Osteoblast (primary cell): ENCODE measurements around the gene GLP1R. TPM values are rescaled to one million over a fixed set of nuclear protein-coding genes. Genes with fewer than 3 reads are reported as not detected.
A peak's percentile ranks its signal among the peaks of the same experiment; 100 is the strongest.

Experiments used
- DNase-seq: peaks from one replicate; pipeline ENCODE4 v3.0.0; 2011; ENCODE audit warnings: low spot score, mixed read lengths; ENCODE audit not compliant: insufficient read length; ENCODE audit errors: missing footprints
- H2AFZ ChIP-seq: 2 replicates; pipeline ENCODE4 v1.6.0; 2011; ENCODE audit warnings: mild to moderate bottlenecking, low read length
- H3K27ac ChIP-seq: 2 replicates; pipeline ENCODE4 v1.5.1; 2011; ENCODE audit warnings: mild to moderate bottlenecking, low read depth, low read length, moderate library complexity
- H3K27me3 ChIP-seq: 2 replicates; pipeline ENCODE4 v1.6.0; 2012; ENCODE audit warnings: mild to moderate bottlenecking, control low read depth, inconsistent platforms, low read length, moderate library complexity; ENCODE audit not compliant: insufficient read depth
- H3K36me3 ChIP-seq: 2 replicates; pipeline ENCODE4 v1.5.1; 2011; ENCODE audit warnings: mild to moderate bottlenecking, low read length, control low read depth, moderate library complexity; ENCODE audit not compliant: insufficient read depth
- H3K4me1 ChIP-seq: 2 replicates; pipeline ENCODE4 v1.5.1; 2011; ENCODE audit warnings: mild to moderate bottlenecking, low read length, control low read depth, moderate library complexity; ENCODE audit not compliant: insufficient read depth
- H3K4me2 ChIP-seq: 2 replicates; pipeline ENCODE4 v1.6.0; 2011; ENCODE audit warnings: mild to moderate bottlenecking, low read length; ENCODE audit not compliant: insufficient read depth
- H3K4me3 ChIP-seq: fragments of 200-600 bp; sonication (generic); 3 replicates; pipeline ENCODE4 v1.5.1; 2012; ENCODE audit warnings: mild to moderate bottlenecking, low read length, inconsistent platforms; ENCODE audit not compliant: insufficient read depth
- H3K79me2 ChIP-seq: 2 replicates; pipeline ENCODE4 v1.6.0; 2012; ENCODE audit warnings: mild to moderate bottlenecking, low read length, control low read depth, inconsistent platforms; ENCODE audit not compliant: insufficient read depth
- H3K9me3 ChIP-seq: 2 replicates; pipeline ENCODE4 v1.5.1; 2011; ENCODE audit warnings: low read depth, low read length, control low read depth
- H4K20me1 ChIP-seq: 2 replicates; pipeline ENCODE4 v1.6.0; 2012; ENCODE audit warnings: mild to moderate bottlenecking, low read length, control low read depth; ENCODE audit not compliant: insufficient read depth
- total RNA-seq: library from RNA; depleted of rRNA; stranded (reverse); fragments of >200 nt; gene quantifications from 2 replicates; pipeline ENCODE4 v1.2.3, GENCODE V29; 2012
- TF ChIP-seq, protein P1 (sequence below): IDR thresholded peaks from 2 replicates; pipeline ENCODE4 v1.5.1; 2011; ENCODE audit warnings: mild to moderate bottlenecking, low read depth, low read length, moderate library complexity; ENCODE audit errors: extremely low read depth

GLP1R gene
- total RNA-seq, 1 donor: not detected

DNA sequence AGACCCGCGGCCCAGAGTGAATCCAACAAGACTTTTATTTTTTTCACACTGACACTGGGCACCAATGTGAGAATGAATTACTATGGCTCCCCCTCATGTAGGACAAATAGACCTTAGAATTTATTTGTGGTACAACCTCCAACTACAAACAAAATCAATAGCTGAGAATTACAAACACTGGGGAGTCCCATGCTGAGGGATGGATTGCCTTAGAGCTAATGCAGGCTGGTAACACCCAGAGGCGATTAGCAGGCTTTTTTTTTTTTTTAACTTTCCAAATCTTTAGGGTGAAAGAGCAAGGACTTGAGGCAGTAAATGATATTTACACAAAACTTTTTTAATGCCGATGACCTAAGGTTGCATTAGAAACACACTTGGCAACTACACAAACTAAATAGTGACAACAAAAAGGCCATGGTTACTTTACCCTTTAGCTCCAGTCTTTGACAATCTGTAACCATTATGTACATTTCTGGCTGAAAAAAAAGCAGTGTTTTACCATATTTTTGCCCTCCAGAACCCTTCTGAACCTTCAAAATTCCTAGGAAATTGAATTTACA lies 44.6 kb downstream of the GLP1R start:
- no peak overlapping the region for H2AFZ ChIP-seq
- H3K27ac ChIP-seq: no peak overlapping the region
- no peaks in the 10 kb centered on the region for H3K36me3 ChIP-seq
- no peaks in the 10 kb centered on the region for H3K9me3 ChIP-seq
- H3K4me1 ChIP-seq: no peaks in the 10 kb centered on the region
- no peak for DNase-seq
- no peak overlapping the region for H3K4me2 ChIP-seq
- no peak overlapping the region for H3K4me3 ChIP-seq
- no peaks in the 10 kb centered on the region for H4K20me1 ChIP-seq
- peaks cover 2% of the 10 kb centered on the region for H3K27me3 ChIP-seq
- TF ChIP-seq, protein P1, sequence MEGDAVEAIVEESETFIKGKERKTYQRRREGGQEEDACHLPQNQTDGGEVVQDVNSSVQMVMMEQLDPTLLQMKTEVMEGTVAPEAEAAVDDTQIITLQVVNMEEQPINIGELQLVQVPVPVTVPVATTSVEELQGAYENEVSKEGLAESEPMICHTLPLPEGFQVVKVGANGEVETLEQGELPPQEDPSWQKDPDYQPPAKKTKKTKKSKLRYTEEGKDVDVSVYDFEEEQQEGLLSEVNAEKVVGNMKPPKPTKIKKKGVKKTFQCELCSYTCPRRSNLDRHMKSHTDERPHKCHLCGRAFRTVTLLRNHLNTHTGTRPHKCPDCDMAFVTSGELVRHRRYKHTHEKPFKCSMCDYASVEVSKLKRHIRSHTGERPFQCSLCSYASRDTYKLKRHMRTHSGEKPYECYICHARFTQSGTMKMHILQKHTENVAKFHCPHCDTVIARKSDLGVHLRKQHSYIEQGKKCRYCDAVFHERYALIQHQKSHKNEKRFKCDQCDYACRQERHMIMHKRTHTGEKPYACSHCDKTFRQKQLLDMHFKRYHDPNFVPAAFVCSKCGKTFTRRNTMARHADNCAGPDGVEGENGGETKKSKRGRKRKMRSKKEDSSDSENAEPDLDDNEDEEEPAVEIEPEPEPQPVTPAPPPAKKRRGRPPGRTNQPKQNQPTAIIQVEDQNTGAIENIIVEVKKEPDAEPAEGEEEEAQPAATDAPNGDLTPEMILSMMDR: no peak
- no peaks in the 10 kb centered on the region for H3K79me2 ChIP-seq

DNA sequence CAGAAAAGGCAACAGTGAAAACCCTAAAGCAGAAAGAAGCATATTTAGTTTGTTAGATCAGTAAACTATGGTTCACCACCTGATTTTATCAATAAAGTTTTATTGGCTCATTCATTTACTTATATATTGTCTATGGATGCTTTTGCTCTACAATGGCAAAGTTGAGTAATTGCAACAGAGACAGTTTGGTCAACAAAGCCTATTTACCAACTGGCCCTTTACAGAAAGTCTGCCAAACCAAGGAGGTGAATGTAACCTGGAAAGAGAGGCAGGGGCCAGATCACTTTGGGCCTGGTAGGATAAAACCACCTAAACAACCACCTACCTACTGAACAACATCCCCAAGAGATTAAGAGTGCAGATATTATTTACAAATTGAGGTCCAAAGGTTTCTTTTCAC lies 47.0 kb downstream of the GLP1R start:
- Histone ChIP-seq H4K20me1 (no peaks in the 10 kb centered on the region), H3K27ac (no peak overlapping the region), H3K4me2 (no peak overlapping the region), H3K27me3 (peaks cover under 1% of the 10 kb centered on the region), H3K9me3 (no peaks in the 10 kb centered on the region), H2AFZ (no peak overlapping the region), H3K36me3 (no peaks in the 10 kb centered on the region), H3K79me2 (no peaks in the 10 kb centered on the region), H3K4me1 (no peaks in the 10 kb centered on the region), H3K4me3 (no peak overlapping the region)
- no peak for DNase-seq
- TF ChIP-seq, protein P1: no peak

DNA sequence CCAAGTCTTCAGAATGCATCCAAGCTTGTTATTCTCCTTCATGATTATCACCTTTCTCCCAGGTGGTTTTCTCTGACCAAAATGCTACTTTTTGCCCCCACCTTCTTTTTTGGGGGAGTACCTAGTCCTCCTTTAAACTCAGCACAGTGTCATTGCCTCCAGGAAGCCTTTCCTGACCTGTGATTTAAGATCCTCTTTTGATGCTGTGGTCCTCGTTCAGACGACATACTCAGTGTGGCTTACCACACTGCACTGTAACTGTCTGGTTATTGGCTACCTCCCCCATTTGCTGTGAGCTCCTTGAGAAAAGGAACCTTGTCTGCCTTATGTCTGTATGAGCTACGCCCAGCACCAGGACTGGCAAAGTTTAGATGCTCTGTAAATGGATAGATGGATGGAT lies 51.8 kb downstream of the GLP1R start:
- DNase-seq: no peak
- no peak overlapping the region for H3K4me2 ChIP-seq
- no peaks in the 10 kb centered on the region for H3K9me3 ChIP-seq
- no peak overlapping the region for H3K27ac ChIP-seq
- no peaks in the 10 kb centered on the region for H3K27me3 ChIP-seq
- peaks cover 2% of the 10 kb centered on the region for H3K36me3 ChIP-seq
- TF ChIP-seq, protein P1: no peak
- H3K79me2 ChIP-seq: no peaks in the 10 kb centered on the region
- H3K4me1 ChIP-seq: peaks cover 14% of the 10 kb centered on the region
- peaks cover 2% of the 10 kb centered on the region for H4K20me1 ChIP-seq
- H3K4me3 ChIP-seq: no peak overlapping the region
- no peak overlapping the region for H2AFZ ChIP-seq

DNA sequence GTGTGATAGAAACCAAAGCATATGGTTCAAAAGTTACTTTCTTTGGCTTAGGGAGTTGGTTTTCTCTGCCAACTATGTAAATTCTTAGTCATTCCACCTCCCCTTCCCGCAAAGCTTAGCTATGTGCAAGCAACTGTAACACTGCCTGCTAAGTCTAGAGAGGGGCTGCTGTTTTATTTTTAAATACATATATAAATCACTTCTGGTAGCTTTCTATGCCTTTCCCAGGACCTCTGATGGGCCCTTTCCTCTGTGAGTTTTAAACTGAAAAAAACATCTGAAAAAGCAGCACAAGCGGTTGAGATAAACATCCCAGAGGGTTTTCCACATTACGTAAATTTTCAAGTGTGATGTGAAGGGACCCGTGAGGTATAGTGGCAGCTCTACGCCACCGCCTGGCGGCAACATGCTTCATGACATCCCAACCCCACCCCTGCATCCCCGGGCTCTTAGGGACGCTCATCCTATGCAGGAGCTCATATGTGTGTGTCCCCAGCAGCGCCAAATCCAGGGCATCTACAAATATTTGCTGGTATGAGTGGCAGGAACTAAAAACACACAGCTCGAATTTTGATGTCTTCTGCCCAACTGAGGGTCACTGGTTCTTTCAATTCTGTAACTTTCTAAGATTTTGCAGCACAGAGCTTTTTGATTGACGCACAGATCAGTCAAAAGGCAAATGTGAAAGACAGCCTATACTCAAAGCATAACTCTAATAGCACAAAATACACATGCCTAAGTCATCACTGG lies 53.7 kb downstream of the GLP1R start:
- H3K4me2 ChIP-seq: peak overlapping the region; percentile 55
- DNase-seq: peak; percentile 57
- no peak overlapping the region for H3K27ac ChIP-seq
- no peak overlapping the region for H3K4me3 ChIP-seq
- no peaks in the 10 kb centered on the region for H3K9me3 ChIP-seq
- no peaks in the 10 kb centered on the region for H3K27me3 ChIP-seq
- H3K4me1 ChIP-seq: peaks cover 14% of the 10 kb centered on the region
- peaks cover 9% of the 10 kb centered on the region for H4K20me1 ChIP-seq
- H3K36me3 ChIP-seq: peaks cover 2% of the 10 kb centered on the region
- TF ChIP-seq, protein P1: peak; percentile 54
- no peak overlapping the region for H2AFZ ChIP-seq
- no peaks in the 10 kb centered on the region for H3K79me2 ChIP-seq
